Measurements from ENCODE around the gene CNNM4.
A peak's percentile ranks its signal among the peaks of the same experiment; 100 is the strongest.

The CNNM4 gene

GRCh38 chr2:96773922-96774321, 13.2 kb downstream of the CNNM4 start:
- Histone ChIP-seq H3K4me3 (ENCODE audit: low read depth, low read length) (no peak overlapping the region), H3K36me3 (ENCODE audit: control insufficient read depth in 2 of 2, insufficient read depth in 1 of 2, low read length in 2 of 2) (peaks cover 0 to 15% of the 10 kb centered on the region in 2 experiments; a peak in 2 of 3 replicates), H3K4me1 (ENCODE audit: control insufficient read depth, insufficient read depth, low read length) (no peaks in the 10 kb centered on the region), H3K27ac (ENCODE audit: extremely low read depth, low read depth, low read length) (no peak overlapping the region), H3K9me3 (ENCODE audit: control insufficient read depth, insufficient read depth, low read depth, low read length) (no peaks in the 10 kb centered on the region)
- TF ChIP-seq ZNF324 (tag by site-specific recombination; IDR thresholded peaks at IDR 0.05) (no peak), PRDM1 (tag by site-specific recombination; IDR thresholded peaks at IDR 0.05) (0 out of 2 replicates have a peak, but pooled peaks have one; percentile 11), ZBTB6 (tag by site-specific recombination; IDR thresholded peaks at IDR 0.05) (no peak)
- ChIA-PET POLR2A (interaction anchor here (0.7 kb wide), 1 partner anchor 255 kb away, joined by 7 read pairs; no protein-coding TSS in a partner anchor), CTCF (interaction anchor here (1.1 to 4.3 kb wide), 2 partner anchors 11 to 84 kb away, joined by 3 to 48 read pairs; partner anchors contain the start of genes ANKRD39 and CNNM4)

GRCh38 chr2:96775160-96775559, 14.5 kb downstream of the CNNM4 start:
- POLR2A ChIA-PET: interaction anchor here (0.6 kb wide), 1 partner anchor 11 kb away, joined by 3 read pairs; no protein-coding TSS in a partner anchor
- Histone ChIP-seq H3K9me3 (ENCODE audit: control insufficient read depth, insufficient read depth, low read depth, low read length) (no peaks in the 10 kb centered on the region), H3K4me3 (ENCODE audit: low read depth, low read length) (no peak overlapping the region), H3K27ac (ENCODE audit: extremely low read depth, low read depth, low read length) (no peak overlapping the region), H3K4me1 (ENCODE audit: control insufficient read depth, insufficient read depth, low read length) (no peaks in the 10 kb centered on the region), H3K36me3 (ENCODE audit: control insufficient read depth in 2 of 2, insufficient read depth in 1 of 2, low read length in 2 of 2) (peaks cover 0 to 15% of the 10 kb centered on the region in 2 experiments; a peak in 2 of 3 replicates)
- CTCF ChIA-PET: interaction anchor here (0.6 to 4.3 kb wide), 2 partner anchors 8 to 12 kb away, joined by 3 to 48 read pairs; partner anchors contain the start of gene CNNM4
- no peak for TF ChIP-seq GFI1B (tag by site-specific recombination; IDR thresholded peaks at IDR 0.05)
- TF ChIP-seq ZNF560 (tag by site-specific recombination; IDR thresholded peaks at IDR 0.05; ENCODE audit: borderline replicate concordance): no peak
- no peak for TF ChIP-seq ZNF521 (tag by site-specific recombination; IDR thresholded peaks at IDR 0.05)
- no peak for TF ChIP-seq ZNF701 (tag by site-specific recombination; IDR thresholded peaks at IDR 0.05)
- TF ChIP-seq ZNF747 (tag by site-specific recombination; IDR thresholded peaks at IDR 0.05): no peak
- no peak for TF ChIP-seq ATF2 (tag by site-specific recombination; IDR thresholded peaks at IDR 0.05; ENCODE audit: low read depth)
- no peak for TF ChIP-seq ZNF555 (tag by site-specific recombination; conservative IDR thresholded peaks at IDR 0.05)
- no peak for TF ChIP-seq ZNF48 (tag by site-specific recombination; IDR thresholded peaks at IDR 0.05)
- TF ChIP-seq ZNF394 (tag by site-specific recombination; IDR thresholded peaks at IDR 0.05; ENCODE audit: borderline replicate concordance): no peak
- TF ChIP-seq ZNF660 (tag by site-specific recombination; IDR thresholded peaks at IDR 0.05): no peak
- TF ChIP-seq ZNF664 (tag by site-specific recombination; IDR thresholded peaks at IDR 0.05): no peak
- TF ChIP-seq SP3 (tag by site-specific recombination; IDR thresholded peaks at IDR 0.05): no peak
- TF ChIP-seq FEZF1 (tag by site-specific recombination; IDR thresholded peaks at IDR 0.05): no peak
- no peak for TF ChIP-seq ZFP37 (tag by site-specific recombination; IDR thresholded peaks at IDR 0.05)
- no peak for TF ChIP-seq ZNF223 (tag by site-specific recombination; IDR thresholded peaks at IDR 0.05)

GRCh38 chr2:96783388-96783787, 22.7 kb downstream of the CNNM4 start:
- ChIA-PET POLR2A (no interaction called here), CTCF (interaction anchor here (0.6 to 1.3 kb wide), 4 partner anchors 17 to 32 kb away, joined by 3 to 5 read pairs (median 4); no protein-coding TSS in a partner anchor)
- Histone ChIP-seq H3K4me3 (ENCODE audit: low read depth, low read length) (no peak overlapping the region), H3K4me1 (ENCODE audit: control insufficient read depth, insufficient read depth, low read length) (peaks cover 10% of the 10 kb centered on the region), H3K9me3 (ENCODE audit: control insufficient read depth, insufficient read depth, low read depth, low read length) (no peaks in the 10 kb centered on the region), H3K36me3 (ENCODE audit: control insufficient read depth in 2 of 2, insufficient read depth in 1 of 2, low read length in 2 of 2) (no peaks in the 10 kb centered on the region; a peak in 1 of 3 replicates), H3K27ac (ENCODE audit: extremely low read depth, low read depth, low read length) (no peak overlapping the region)
- TF ChIP-seq ZNF76 (tag by site-specific recombination; IDR thresholded peaks at IDR 0.05; ENCODE audit: borderline replicate concordance, low read depth) (no peak), ZNF560 (tag by site-specific recombination; IDR thresholded peaks at IDR 0.05; ENCODE audit: borderline replicate concordance) (no peak), ZNF768 (tag by site-specific recombination; IDR thresholded peaks at IDR 0.05) (no peak), ZNF658 (tag by site-specific recombination; IDR thresholded peaks at IDR 0.05) (no peak), ZNF138 (tag by site-specific recombination; IDR thresholded peaks at IDR 0.05; ENCODE audit: borderline replicate concordance) (no peak), ZSCAN4 (tag by site-specific recombination; IDR thresholded peaks at IDR 0.05) (no peak), ZNF529 (tag by site-specific recombination; IDR thresholded peaks at IDR 0.05; ENCODE audit: insufficient replicate concordance) (no peak), ZNF610 (tag by site-specific recombination; IDR thresholded peaks at IDR 0.05; ENCODE audit: borderline replicate concordance) (no peak), ZSCAN18 (tag by site-specific recombination; IDR thresholded peaks at IDR 0.05) (no peak), SCRT2 (tag by site-specific recombination; IDR thresholded peaks at IDR 0.05) (no peak), MEIS1 (CRISPR knock-in tag; IDR thresholded peaks at IDR 0.05; ENCODE audit: borderline replicate concordance) (no peak)
